ENCODE data around the gene UPP2.
A peak's percentile ranks its signal among the peaks of the same experiment; 100 is the strongest.

UPP2 gene

DNA sequence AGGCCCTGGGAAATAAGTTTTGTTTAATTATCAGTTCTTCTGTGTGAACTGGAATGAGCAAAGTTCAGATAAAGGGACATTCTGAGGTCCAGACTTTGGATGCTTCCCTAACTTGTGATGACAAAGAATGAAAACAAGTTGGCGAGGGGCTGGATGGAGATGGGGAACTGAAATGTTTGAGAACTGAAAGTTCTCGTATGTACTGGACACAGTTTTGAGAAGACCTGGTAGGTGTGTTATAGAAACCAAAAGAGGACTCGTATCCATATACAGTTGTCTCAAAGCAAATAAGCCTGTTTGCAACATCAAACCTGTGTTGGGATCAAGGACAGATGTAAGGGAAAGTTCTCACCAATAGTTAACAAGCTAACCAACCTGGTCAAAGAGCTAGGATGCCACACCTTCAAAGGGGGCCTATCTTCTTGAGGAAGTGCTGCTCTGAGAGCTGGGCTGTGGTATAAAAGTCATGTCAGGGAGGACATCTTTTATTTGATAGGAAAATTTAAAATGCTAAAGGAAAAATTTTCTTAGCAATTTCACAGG lies at the start of gene UPP2:
UPP2 (plus strand) TSS at position 493 of the 543 bp plus-strand sequence. CDS start 188 bp downstream, outside the sequence.
- TF ChIP-seq CTCF (IDR thresholded peaks at IDR 0.05; ENCODE audit: insufficient read depth, low read depth, low read length, missing control alignments) = no peak
- H3K4me3 ChIP-seq (ENCODE audit: low read depth, low read length) = no peak within 1 kb of the TSS

DNA sequence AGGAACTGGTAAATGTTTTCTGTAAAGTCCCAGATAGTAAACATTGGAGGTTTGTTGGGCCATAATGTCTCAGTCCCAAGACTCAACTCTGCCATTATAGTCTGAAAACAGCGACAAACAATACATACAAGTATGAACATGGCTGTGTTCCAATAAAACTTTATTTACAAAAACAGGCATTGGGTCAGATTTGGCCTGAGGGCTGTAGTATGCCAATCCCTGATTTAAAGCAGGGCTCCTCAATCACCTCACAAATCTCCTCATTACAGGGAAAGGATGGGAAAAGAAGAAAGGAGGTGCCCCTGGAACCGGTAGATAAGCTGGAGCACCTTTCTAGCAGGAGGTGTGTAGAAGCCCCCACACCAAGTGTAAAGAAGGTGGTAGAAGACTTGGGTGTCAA lies 48.9 kb upstream of the UPP2 start:
- no peak overlapping the region for H3K4me3 ChIP-seq (ENCODE audit: low read depth, low read length)
- no peak for TF ChIP-seq CTCF (IDR thresholded peaks at IDR 0.05; ENCODE audit: insufficient read depth, low read depth, low read length, missing control alignments)
- no peak for DNase-seq (ENCODE audit: low read depth)

More for the DNA sequence above, at the start of gene UPP2:
- peak; percentile 9 for DNase-seq (ENCODE audit: low read depth)

GRCh38 chr2:158056875-158057274 lies 44.8 kb upstream of the UPP2 start:
- no peak for DNase-seq (ENCODE audit: low read depth)
- TF ChIP-seq CTCF (IDR thresholded peaks at IDR 0.05; ENCODE audit: insufficient read depth, low read depth, low read length, missing control alignments) = no peak
- H3K4me3 ChIP-seq (ENCODE audit: low read depth, low read length) = no peak overlapping the region

DNA sequence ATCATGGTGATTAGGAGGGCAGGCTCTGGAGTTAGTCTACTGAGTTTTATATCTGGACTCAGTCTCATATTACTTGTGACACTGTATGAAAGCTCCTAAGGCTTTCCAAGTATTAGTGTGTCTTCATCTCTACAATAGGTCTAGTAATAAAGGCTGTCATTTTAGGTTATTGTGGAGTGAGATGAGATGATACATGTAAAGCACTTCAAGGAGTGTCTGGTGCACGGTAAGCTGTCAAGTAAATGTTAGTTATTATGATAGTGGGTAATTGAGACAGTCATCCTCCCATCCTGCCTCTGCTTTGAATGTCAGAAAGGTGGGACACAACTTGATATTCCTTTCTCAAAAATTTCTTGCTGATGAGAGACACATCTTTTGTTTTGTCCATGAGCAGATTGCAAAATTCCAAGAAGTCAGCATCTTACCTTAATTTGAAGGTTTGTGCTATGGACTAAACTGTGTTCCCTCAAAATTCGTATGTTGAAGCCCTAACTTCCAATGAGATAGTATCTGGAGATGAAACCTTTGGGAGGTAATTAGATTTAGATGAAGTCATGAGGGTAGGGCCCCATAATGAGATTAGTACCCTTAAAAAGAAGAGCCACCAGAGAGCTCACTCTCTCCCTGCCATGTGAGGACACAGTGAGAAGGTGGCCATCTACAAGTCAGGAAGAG lies 41.4 kb upstream of the UPP2 start:
- H3K4me3 ChIP-seq (ENCODE audit: low read depth, low read length) = no peak overlapping the region
- TF ChIP-seq CTCF (IDR thresholded peaks at IDR 0.05; ENCODE audit: insufficient read depth, low read depth, low read length, missing control alignments) = no peak
- no peak for DNase-seq (ENCODE audit: low read depth)

DNA sequence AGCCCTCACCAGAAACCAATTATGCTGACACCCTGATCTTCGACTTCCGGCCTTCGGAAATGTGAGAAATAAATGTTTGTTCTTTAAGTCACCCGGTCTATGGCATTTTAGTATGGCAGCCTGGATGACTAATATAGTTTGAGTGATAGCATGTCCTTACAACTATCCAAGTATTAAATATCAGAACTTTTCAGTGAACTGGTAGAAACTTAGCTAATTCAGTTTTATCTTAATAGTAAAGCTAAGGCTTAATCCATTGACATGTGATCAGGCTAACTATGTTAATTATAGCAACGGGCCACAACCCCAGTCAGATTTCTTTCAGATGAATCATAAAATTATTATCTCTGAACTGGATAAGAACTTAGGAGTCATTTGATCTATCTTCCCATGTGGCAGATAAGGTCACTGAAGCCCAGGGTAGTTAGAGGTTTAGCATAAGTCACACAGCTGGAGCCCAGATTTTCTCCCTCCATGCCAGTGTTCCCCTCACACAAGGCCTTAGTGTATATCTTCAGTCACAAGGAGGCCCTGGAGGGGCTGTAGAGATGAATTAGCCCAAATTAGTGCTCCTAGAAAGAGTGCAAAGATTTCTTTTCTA lies 40.7 kb upstream of the UPP2 start:
- no peak for DNase-seq (ENCODE audit: low read depth)
- no peak overlapping the region for H3K4me3 ChIP-seq (ENCODE audit: low read depth, low read length)
- TF ChIP-seq CTCF (IDR thresholded peaks at IDR 0.05; ENCODE audit: insufficient read depth, low read depth, low read length, missing control alignments) = no peak

- no peak overlapping the region for H3K4me3 ChIP-seq (ENCODE audit: low read depth, low read length)
- DNase-seq (ENCODE audit: low read depth) = no peak
- TF ChIP-seq CTCF (IDR thresholded peaks at IDR 0.05; ENCODE audit: insufficient read depth, low read depth, low read length, missing control alignments) = no peak
Observed at GRCh38 chr2:158061763-158062162, 39.9 kb upstream of the UPP2 start.
